WTC11 (cell line): ENCODE data around the gene ZNHIT1.

Experiments used
- ATF1 ChIP-seq: sonication (generic); formaldehyde crosslinking; IDR thresholded peaks from 2 replicates; pipeline ENCODE4 v1.8.1; 2023; ENCODE audit warnings: mild to moderate bottlenecking, moderate library complexity, missing genetic modification reagents
- ATF6 ChIP-seq: sonication (generic); formaldehyde crosslinking; IDR thresholded peaks from 2 replicates; pipeline ENCODE4 v1.8.1; 2023; ENCODE audit warnings: mild to moderate bottlenecking, missing genetic modification reagents
- CDX4 ChIP-seq: fragments of 250-450 bp; sonication (Bioruptor Pico); IDR thresholded peaks from 2 replicates; pipeline ENCODE4 v1.9.0; 2021; ENCODE audit warnings: moderate library complexity, mild to moderate bottlenecking, inconsistent platforms, borderline replicate concordance
- CTCF ChIP-seq: fragments of 200-600 bp; IDR thresholded peaks from 2 replicates; pipeline ENCODE4 v1.8.0; 2022; ENCODE audit warnings: antibody characterized with exemption
- EMX1 ChIP-seq: fragments of 250-450 bp; sonication (Bioruptor Pico); IDR thresholded peaks from 2 replicates; pipeline ENCODE4 v1.8.0; 2021; ENCODE audit warnings: mild to moderate bottlenecking
- IRF2 ChIP-seq: sonication (generic); formaldehyde crosslinking; IDR thresholded peaks from 2 replicates; pipeline ENCODE4 v1.8.0; 2022; ENCODE audit warnings: low read depth, missing genetic modification reagents, borderline replicate concordance
- JUN ChIP-seq: sonication (generic); formaldehyde crosslinking; IDR thresholded peaks from 2 replicates; pipeline ENCODE4 v1.8.0; 2023; ENCODE audit warnings: mild to moderate bottlenecking, missing genetic modification reagents
- NR2C2 ChIP-seq: sonication (generic); formaldehyde crosslinking; IDR thresholded peaks from 2 replicates; pipeline ENCODE4 v1.8.0; 2022; ENCODE audit warnings: mild to moderate bottlenecking, missing genetic modification reagents
- NR3C1 ChIP-seq: sonication (generic); formaldehyde crosslinking; conservative IDR thresholded peaks from 2 replicates; pipeline ENCODE4 v1.8.1; 2023; ENCODE audit warnings: low read depth, mild to moderate bottlenecking, missing genetic modification reagents
- PRDM15 ChIP-seq: sonication (generic); formaldehyde crosslinking; IDR thresholded peaks from 2 replicates; pipeline ENCODE4 v1.8.0; 2022; ENCODE audit warnings: missing genetic modification reagents
- SMAD3 ChIP-seq: sonication (generic); formaldehyde crosslinking; IDR thresholded peaks from 2 replicates; pipeline ENCODE4 v1.8.0; 2022; ENCODE audit warnings: missing genetic modification reagents, mild to moderate bottlenecking, borderline replicate concordance
- TCF7 ChIP-seq: sonication (generic); formaldehyde crosslinking; IDR thresholded peaks from 2 replicates; pipeline ENCODE4 v1.8.0; 2022; ENCODE audit warnings: mild to moderate bottlenecking, low read depth, missing genetic modification reagents, moderate library complexity
- USF1 ChIP-seq: sonication (generic); formaldehyde crosslinking; IDR thresholded peaks from 2 replicates; pipeline ENCODE4 v1.8.0; 2022; ENCODE audit warnings: mild to moderate bottlenecking, missing genetic modification reagents
- ZNF416 ChIP-seq: fragments of 250-450 bp; sonication (Bioruptor Pico); IDR thresholded peaks from 2 replicates; pipeline ENCODE4 v1.9.0; 2021; ENCODE audit warnings: mild to moderate bottlenecking, inconsistent platforms

GRCh38 chr7:101200862-101201599, 16.9 kb upstream of the ZNHIT1 start, which contains the start of gene MOGAT3:
- no peak for TF ChIP-seq NR2C2 (CRISPR knock-in tag)
- no peak for TF ChIP-seq CTCF
- TF ChIP-seq ATF1 (CRISPR knock-in tag), result no peak
- no peak for TF ChIP-seq JUN (CRISPR knock-in tag)
- TF ChIP-seq ATF6, result no peak
- no peak for TF ChIP-seq CDX4 (CRISPR knock-in tag)
- no peak for TF ChIP-seq PRDM15 (CRISPR knock-in tag)
- no peak for TF ChIP-seq IRF2 (CRISPR knock-in tag)
- TF ChIP-seq EMX1 (CRISPR knock-in tag), result no peak
- TF ChIP-seq NR3C1 (CRISPR knock-in tag), result no peak
- no peak for TF ChIP-seq ZNF416
- TF ChIP-seq TCF7, result no peak
- TF ChIP-seq USF1 (CRISPR knock-in tag), result no peak
- TF ChIP-seq SMAD3 (CRISPR knock-in tag), result no peak
